CD4-positive, alpha-beta T cell (primary cell): ENCODE data around the gene CCK. TPM values are rescaled to one million over a fixed set of nuclear protein-coding genes. Genes with fewer than 3 reads are reported as not detected.

Experiments used
- ATAC-seq: fragments of 200-7000 bp; cut with Tn5 transposase; one replicate; pipeline ENCODE4 v1.10.0; 2022; ENCODE audit warnings: mild to moderate bottlenecking; ENCODE audit not compliant: poor library complexity
- CTCF ChIA-PET: fragments of 350-600 bp; sonication (Branson Sonifier 250); formaldehyde crosslinking; loops from one replicate; lab custom pipeline; 2021; ENCODE audit warnings: antibody characterized with exemption, inconsistent platforms; lab: Charles Lee
- POLR2A ChIA-PET: fragments of 350-600 bp; sonication (Branson Sonifier 250); formaldehyde crosslinking; loops from one replicate; lab custom pipeline; 2021; ENCODE audit warnings: antibody characterized with exemption, inconsistent platforms; lab: Charles Lee
- DNase-seq, 14 experiments: peaks; one replicate each; pipeline ENCODE4 v3.0.0-alpha.2; 2013 to 2020; ENCODE audit warnings: mixed read lengths in 2 of 14
- H3K27ac ChIP-seq, 2 donors: one replicate each; pipeline versions ENCODE4 v1.5.1 to v1.7.0; 2013; ENCODE audit warnings: low read length in 2 of 2, low read depth in 1 of 2, mild to moderate bottlenecking in 1 of 2
- H3K27me3 ChIP-seq, 2 experiments: 1 replicate in 1 of 2; 2 replicates in 1 of 2; pipeline versions ENCODE4 v1.6.1 to v1.7.0; 2013; ENCODE audit warnings: low read length in 2 of 2, control low read depth in 1 of 2, mild to moderate bottlenecking in 1 of 2, moderate library complexity in 1 of 2; ENCODE audit not compliant: insufficient read depth in 2 of 2, control insufficient read depth in 1 of 2
- H3K36me3 ChIP-seq: one replicate; pipeline ENCODE4 v1.6.1; 2013; ENCODE audit warnings: low read length, control low read depth; ENCODE audit not compliant: insufficient read depth
- H3K4me1 ChIP-seq: one replicate; pipeline ENCODE4 v1.6.1; 2013; ENCODE audit warnings: low read length, control low read depth; ENCODE audit not compliant: insufficient read depth
- H3K4me3 ChIP-seq: one replicate; pipeline ENCODE4 v1.5.1; 2013; ENCODE audit warnings: mild to moderate bottlenecking, low read length, moderate library complexity
- H3K9me3 ChIP-seq, 2 experiments: 1 replicate in 1 of 2; 2 replicates in 1 of 2; pipeline versions ENCODE4 v1.6.1 to v1.7.0; 2013; ENCODE audit warnings: low read length in 2 of 2, mild to moderate bottlenecking in 2 of 2, control low read depth in 1 of 2, moderate library complexity in 1 of 2; ENCODE audit not compliant: control insufficient read depth in 1 of 2, insufficient read depth in 1 of 2
- H3K27ac Mint-ChIP-seq: one replicate; pipeline ENCODE4 v1.8.0; 2020; ENCODE audit warnings: mixed read lengths
- H3K27me3 Mint-ChIP-seq: one replicate; pipeline ENCODE4 v1.8.0; 2021; ENCODE audit warnings: mixed read lengths
- H3K36me3 Mint-ChIP-seq: one replicate; pipeline ENCODE4 v1.8.0; 2021; ENCODE audit warnings: low read depth, mixed read lengths
- H3K4me1 Mint-ChIP-seq: one replicate; pipeline ENCODE4 v1.8.0; 2021; ENCODE audit warnings: low read depth, mixed read lengths
- H3K4me3 Mint-ChIP-seq: one replicate; pipeline ENCODE4 v1.8.0; 2020; ENCODE audit warnings: mild to moderate bottlenecking, mixed read lengths
- H3K9me3 Mint-ChIP-seq: one replicate; pipeline ENCODE4 v1.8.0; 2020; ENCODE audit warnings: mixed read lengths
- intact Hi-C, 2 experiments: fragments of 100-400 bp; cut with DNase I in 1 of 2; cut with micrococcal nuclease in 1 of 2; formaldehyde crosslinking; loops; one replicate each; pipeline versions ENCODE4 v1.15.1 to v1.9.0; 2023 to 2025; cut with DNase I, micrococcal nuclease
- total RNA-seq, 174 experiments: library from RNA in 2 of 174; stranded (reverse) in 2 of 174; gene quantifications; one replicate each; pipeline ENCODE4 v1.2.3 and lab custom pipeline; 2021 to 2026
- TF ChIP-seq, protein P1 (sequence below): fragments of 200-600 bp; IDR thresholded peaks from one replicate; pipeline ENCODE4 v1.8.0; 2022; ENCODE audit warnings: antibody characterized with exemption, mild to moderate bottlenecking

The CCK gene
- total RNA-seq, 2 experiments from 2014 or later = not detected

DNA sequence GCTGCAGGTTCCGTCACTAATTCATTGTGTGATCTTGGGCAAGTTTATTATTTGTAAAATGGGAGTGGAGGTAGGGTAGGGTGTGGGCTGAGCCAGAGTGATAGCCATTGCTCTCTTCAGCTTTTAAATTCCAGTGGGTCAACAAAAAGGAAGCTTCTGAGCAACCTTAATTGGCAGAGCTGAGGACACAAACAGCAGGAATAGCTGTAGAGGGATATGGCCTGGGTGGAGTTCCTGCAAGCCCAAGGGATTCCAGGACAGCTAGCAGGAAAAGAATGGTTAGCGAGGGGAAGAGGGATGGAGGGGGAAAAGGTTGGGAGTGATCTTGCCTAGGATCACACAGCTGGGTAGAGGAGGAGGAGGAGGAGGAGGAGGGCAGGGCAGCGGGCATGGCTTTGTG lies 11.4 kb downstream of the CCK start:
- ChIA-PET CTCF (no interaction called here), POLR2A (no interaction called here)
- Histone ChIP-seq H3K4me1 (no peaks in the 10 kb centered on the region), H3K36me3 (no peaks in the 10 kb centered on the region), H3K4me3 (no peak overlapping the region), H3K9me3 (no peaks in the 10 kb centered on the region), H3K27ac (no peak overlapping the region), H3K27me3 (peaks cover 3 to 9% of the 10 kb centered on the region in 2 experiments)
- TF ChIP-seq, protein P1, sequence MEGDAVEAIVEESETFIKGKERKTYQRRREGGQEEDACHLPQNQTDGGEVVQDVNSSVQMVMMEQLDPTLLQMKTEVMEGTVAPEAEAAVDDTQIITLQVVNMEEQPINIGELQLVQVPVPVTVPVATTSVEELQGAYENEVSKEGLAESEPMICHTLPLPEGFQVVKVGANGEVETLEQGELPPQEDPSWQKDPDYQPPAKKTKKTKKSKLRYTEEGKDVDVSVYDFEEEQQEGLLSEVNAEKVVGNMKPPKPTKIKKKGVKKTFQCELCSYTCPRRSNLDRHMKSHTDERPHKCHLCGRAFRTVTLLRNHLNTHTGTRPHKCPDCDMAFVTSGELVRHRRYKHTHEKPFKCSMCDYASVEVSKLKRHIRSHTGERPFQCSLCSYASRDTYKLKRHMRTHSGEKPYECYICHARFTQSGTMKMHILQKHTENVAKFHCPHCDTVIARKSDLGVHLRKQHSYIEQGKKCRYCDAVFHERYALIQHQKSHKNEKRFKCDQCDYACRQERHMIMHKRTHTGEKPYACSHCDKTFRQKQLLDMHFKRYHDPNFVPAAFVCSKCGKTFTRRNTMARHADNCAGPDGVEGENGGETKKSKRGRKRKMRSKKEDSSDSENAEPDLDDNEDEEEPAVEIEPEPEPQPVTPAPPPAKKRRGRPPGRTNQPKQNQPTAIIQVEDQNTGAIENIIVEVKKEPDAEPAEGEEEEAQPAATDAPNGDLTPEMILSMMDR = no peak
- Mint-ChIP-seq H3K27me3 (peaks cover 41% of the 10 kb centered on the region), H3K27ac (no peak overlapping the region), H3K4me1 (no peaks in the 10 kb centered on the region), H3K4me3 (no peak overlapping the region), H3K9me3 (no peaks in the 10 kb centered on the region), H3K36me3 (no peaks in the 10 kb centered on the region)
- ATAC-seq = no peak
- no peak for DNase-seq
- intact Hi-C loops = no loop called here

DNA sequence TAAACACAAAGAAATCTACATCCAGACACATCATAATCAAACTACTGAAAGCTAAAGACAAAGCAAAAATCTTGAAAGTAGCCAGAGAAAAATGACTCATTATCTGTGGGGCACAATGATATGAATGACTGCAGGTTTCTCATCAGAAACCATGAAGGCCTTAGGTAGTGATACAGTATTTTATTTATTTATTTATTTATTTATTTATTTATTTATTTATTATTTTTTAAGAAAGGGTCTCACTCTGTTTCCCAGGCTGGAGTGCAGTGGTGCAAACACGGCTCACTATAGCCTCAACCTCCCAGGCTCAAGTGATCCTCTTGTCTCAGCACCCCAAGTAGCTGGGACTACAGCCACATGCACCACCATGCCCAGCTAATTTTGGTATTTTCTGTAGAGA lies 15.2 kb downstream of the CCK start:
- Mint-ChIP-seq H3K4me3 (no peak overlapping the region), H3K27me3 (peaks cover 21% of the 10 kb centered on the region), H3K27ac (no peak overlapping the region), H3K36me3 (no peaks in the 10 kb centered on the region), H3K4me1 (peaks cover 8% of the 10 kb centered on the region), H3K9me3 (no peaks in the 10 kb centered on the region)
- TF ChIP-seq, protein P1 = no peak
- no peak for ATAC-seq
- intact Hi-C loops = no loop called here
- Histone ChIP-seq H3K9me3 (no peaks in the 10 kb centered on the region), H3K4me3 (no peak overlapping the region), H3K27me3 (peaks cover 0 to 6% of the 10 kb centered on the region in 2 experiments), H3K36me3 (no peaks in the 10 kb centered on the region), H3K27ac (no peak overlapping the region), H3K4me1 (peaks cover 9% of the 10 kb centered on the region)
- no peak for DNase-seq
- ChIA-PET POLR2A (no interaction called here), CTCF (no interaction called here)

DNA sequence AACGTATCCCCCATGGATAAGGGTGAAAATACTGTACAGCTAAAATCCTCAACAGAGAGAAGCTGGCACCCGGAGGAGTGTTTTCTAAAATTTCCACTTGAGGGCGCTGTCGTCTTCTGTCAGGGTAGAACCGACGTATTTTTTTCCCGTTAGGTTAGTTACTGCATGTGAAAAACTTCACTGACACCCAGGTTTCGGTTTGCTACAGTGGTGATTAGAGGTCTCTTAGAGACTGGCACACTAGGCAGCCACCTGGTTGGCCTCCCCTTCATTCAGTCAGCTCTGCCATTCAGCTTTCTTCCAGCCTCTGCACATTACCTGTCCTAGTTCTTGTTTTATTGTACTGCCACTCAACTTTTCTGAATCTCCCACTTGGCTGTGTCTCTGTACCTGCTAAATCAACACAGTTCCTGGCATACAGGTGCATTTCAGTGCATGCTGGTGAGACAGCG lies 18.4 kb downstream of the CCK start:
- H3K9me3 ChIP-seq = no peaks in the 10 kb centered on the region
- H3K27me3 ChIP-seq = peaks cover 2 to 7% of the 10 kb centered on the region in 2 experiments
- peaks cover 9% of the 10 kb centered on the region for H3K4me1 ChIP-seq
- DNase-seq (peak; percentile 49 to 79 (median 58)), ATAC-seq (peak; percentile 79)
- peak overlapping the region; percentile 0 for H3K4me3 Mint-ChIP-seq
- intact Hi-C loops = loop anchor here (1.0 to 5.0 kb wide), 7 partner anchors 196 to 505 kb away; no protein-coding TSS in a partner anchor
- H3K27ac Mint-ChIP-seq = no peak overlapping the region
- TF ChIP-seq, protein P1 = peak; percentile 80
- H3K36me3 Mint-ChIP-seq = no peaks in the 10 kb centered on the region
- ChIA-PET CTCF (interaction anchor here (0.7 to 1.8 kb wide), 4 partner anchors 12 to 196 kb away, joined by 3 to 8 read pairs (median 4); no protein-coding TSS in a partner anchor), POLR2A (interaction anchor here (1.0 to 2.5 kb wide), 3 partner anchors 9 to 196 kb away, joined by 3 to 13 read pairs (median 4); no protein-coding TSS in a partner anchor)
- H3K36me3 ChIP-seq = no peaks in the 10 kb centered on the region
- no peak overlapping the region for H3K27ac ChIP-seq
- no peak overlapping the region for H3K4me3 ChIP-seq
- H3K9me3 Mint-ChIP-seq = no peaks in the 10 kb centered on the region
- peaks cover 12% of the 10 kb centered on the region for H3K27me3 Mint-ChIP-seq
- H3K4me1 Mint-ChIP-seq = peaks cover 8% of the 10 kb centered on the region
